K562 (cell line): ENCODE results near the gene SPTLC3. TPM values are rescaled to one million over a fixed set of nuclear protein-coding genes. Genes with fewer than 3 reads are reported as not detected.

ENCODE experiments used
- ATAC-seq: fragments of 200-7000 bp; cut with Tn5 transposase; 3 replicates; pipeline ENCODE4 v1.9.1; 2020; ENCODE audit warnings: moderate library complexity
- BruUV-seq: library from RNA; stranded (reverse); fragments of 400-500 nt; replicated peaks from 2 replicates; lab custom pipeline; 2021; lab: Mats Ljungman, UMichigan
- CTCF ChIA-PET: fragments of 300-600 bp; formaldehyde crosslinking; extraction: SDS; loops from one replicate; lab custom pipeline; 2021; ENCODE audit warnings: low intra/inter-chr PET ratio; lab: Yijun Ruan, JAX
- POLR2A ChIA-PET: fragments of 300-600, 350-650 bp; sonication (Branson Sonifier 250); formaldehyde crosslinking; extraction: SDS; loops from one replicate; lab custom pipeline; 2021; ENCODE audit warnings: antibody characterized with exemption, inconsistent platforms; lab: Yijun Ruan, JAX
- DNase-seq, 4 experiments: peaks; one replicate each; pipeline versions ENCODE4 v3.0.0 to v3.0.0-alpha.2; 2011 to 2018; ENCODE audit warnings: low spot score in 3 of 4, mixed read lengths in 3 of 4; ENCODE audit errors: extremely low read depth in 1 of 4
- FAIRE-seq: peaks from 2 replicates; lab custom pipeline; 2011; peaks lifted over from hg19 to GRCh38; lab: Jason Lieb, UNC
- H2AFZ ChIP-seq: 2 replicates; pipeline ENCODE4 v1.6.0; 2011; ENCODE audit warnings: low read depth, low read length, control low read depth, inconsistent platforms
- H3K27ac ChIP-seq: fragments of 200-600 bp; 3 replicates; pipeline ENCODE4 v1.8.0; 2011; ENCODE audit warnings: low read depth, mild to moderate bottlenecking, control low read depth, inconsistent platforms, low read length, moderate library complexity, mixed read lengths; ENCODE audit errors: extremely low read depth
- H3K27me3 ChIP-seq, 2 experiments: fragments of 300-600 bp in 1 of 2; 2 replicates in 1 of 2; 3 replicates in 1 of 2; pipeline versions ENCODE4 v1.6.0 to v1.8.0; 2011; ENCODE audit warnings: inconsistent platforms in 2 of 2, low read length in 2 of 2, mild to moderate bottlenecking in 1 of 2, mixed read lengths in 1 of 2, moderate library complexity in 1 of 2; ENCODE audit not compliant: control insufficient read depth in 2 of 2, insufficient read depth in 2 of 2
- H3K36me3 ChIP-seq: fragments of 300-600 bp; 3 replicates; pipeline ENCODE4 v1.8.0; 2011; ENCODE audit warnings: mild to moderate bottlenecking, low read length, inconsistent platforms; ENCODE audit not compliant: control insufficient read depth, insufficient read depth
- H3K4me1 ChIP-seq, 2 experiments: fragments of 200-600 bp in 1 of 2; replicated peaks in 1 of 2; 2 replicates in 1 of 2; 3 replicates in 1 of 2; pipeline versions ENCODE4 v1.5.1 to v1.8.0; 2011; ENCODE audit warnings: inconsistent platforms in 2 of 2, low read length in 2 of 2, mild to moderate bottlenecking in 1 of 2, mixed read lengths in 1 of 2, moderate library complexity in 1 of 2; ENCODE audit not compliant: control insufficient read depth in 2 of 2, insufficient read depth in 2 of 2
- H3K4me2 ChIP-seq: 2 replicates; pipeline ENCODE4 v1.6.1; 2011; ENCODE audit warnings: low read length, control low read depth, inconsistent platforms, mixed read lengths; ENCODE audit not compliant: insufficient read depth
- H3K4me3 ChIP-seq: fragments of 200-600 bp; sonication (generic), shearing (Covaris generic); 2 replicates; pipeline ENCODE4 v1.5.1; 2016; ENCODE audit warnings: control low read depth, inconsistent platforms
- H3K79me2 ChIP-seq: fragments of 200-600 bp; 3 replicates; pipeline ENCODE4 v1.8.0; 2011; ENCODE audit warnings: low read length, inconsistent platforms; ENCODE audit not compliant: control insufficient read depth, insufficient read depth
- H3K9ac ChIP-seq, 2 experiments: 2 replicates each; pipeline versions ENCODE4 v1.6.0 to v1.6.1; 2011; ENCODE audit warnings: low read depth in 2 of 2, low read length in 2 of 2, control low read depth in 1 of 2, inconsistent platforms in 1 of 2, mild to moderate bottlenecking in 1 of 2, mixed read lengths in 1 of 2; ENCODE audit not compliant: insufficient read depth in 1 of 2
- H3K9me1 ChIP-seq: one replicate; pipeline ENCODE4 v1.6.0; 2011; ENCODE audit warnings: inconsistent platforms, mild to moderate bottlenecking, low read length, moderate library complexity; ENCODE audit not compliant: control insufficient read depth, insufficient read depth
- H3K9me3 ChIP-seq: replicated peaks from 2 replicates; pipeline ENCODE4 v1.5.1; 2011; ENCODE audit warnings: low read depth, low read length, inconsistent platforms; ENCODE audit not compliant: control insufficient read depth, insufficient read depth
- H4K20me1 ChIP-seq: replicated peaks from 2 replicates; pipeline ENCODE4 v1.6.1; 2011; ENCODE audit warnings: low read length, inconsistent platforms, mixed read lengths; ENCODE audit not compliant: control insufficient read depth, insufficient read depth
- KLF6 ChIP-seq: fragments of 250-450 bp; sonication (Bioruptor Pico); IDR thresholded peaks from 2 replicates; pipeline ENCODE4 v1.4.0; 2020; ENCODE audit warnings: mild to moderate bottlenecking, moderate library complexity, borderline replicate concordance
- NRF1 ChIP-seq, 2 experiments: fragments of 450-650 bp; IDR thresholded peaks in 1 of 2; conservative IDR thresholded peaks in 1 of 2; 2 replicates each; pipeline ENCODE4 v1.6.1; 2014; ENCODE audit warnings: mild to moderate bottlenecking in 2 of 2
- PCBP2 ChIP-seq: fragments of 200-400 bp; formaldehyde crosslinking; IDR thresholded peaks from 2 replicates; pipeline ENCODE4 v1.6.1; 2018; ENCODE audit warnings: low read length, low read depth, mild to moderate bottlenecking, moderate library complexity; ENCODE audit not compliant: poor library complexity, severe bottlenecking
- RBM17 ChIP-seq: fragments of 200-400 bp; formaldehyde crosslinking; IDR thresholded peaks from 2 replicates; pipeline ENCODE4 v1.6.1; 2017; ENCODE audit warnings: low read depth, mild to moderate bottlenecking, low read length, borderline replicate concordance
- TFAM ChIP-seq: fragments of 250-450 bp; sonication (Bioruptor Pico); conservative IDR thresholded peaks from 2 replicates; pipeline ENCODE4 v1.5.0; 2021; ENCODE audit warnings: mild to moderate bottlenecking, moderate library complexity
- ZC3H8 ChIP-seq: fragments of 450-650 bp; IDR thresholded peaks from 2 replicates; pipeline ENCODE4 v1.6.1; 2017
- WGBS: fragments of 100-300 bp; shearing (Covaris generic); methylation state at CpG from one replicate; pipeline ENCODE4 v1.1.6; 2016; ENCODE audit warnings: low coverage, mixed read lengths; ENCODE audit not compliant: insufficient coverage; ENCODE audit errors: missing lambda C conversion rate; 5-methylcytosine and 5-hydroxymethylcytosine counted together
- in situ Hi-C: fragments of 300-500 bp; cut with MboI; formaldehyde crosslinking; loops from 4 replicates; pipeline ENCODE4 v1.15.0; 2018; ENCODE audit warnings: inconsistent platforms, mixed read lengths
- intact Hi-C: fragments of 100-400 bp; cut with micrococcal nuclease; formaldehyde crosslinking; loops from 2 replicates; pipeline ENCODE4 v1.14.2; 2022
- polyA plus RNA-seq, 8 experiments: library from polyadenylated mRNA; depleted of rRNA in 4 of 8; stranded (reverse) in 5 of 8; unstranded in 3 of 8; fragments of >200 nt; fragmentation: Nextera tagmentation in 2 of 8; fragmentation: Illumina TruSeq in 1 of 8; extraction: Ambion mirVana in 2 of 8; extraction: Trizol in 1 of 8; gene quantifications; 2 replicates each; pipeline versions ENCODE4 v1.2.1 to v1.2.3, GENCODE V29; 2011 to 2014; ENCODE audit warnings: inconsistent platforms in 1 of 8, missing spikeins in 1 of 8
- total RNA-seq, 7 experiments: library from RNA; depleted of rRNA in 6 of 7; stranded (reverse); fragments of >200 nt in 6 of 7; fragmentation: Illumina TruSeq in 2 of 7; extraction: Trizol in 2 of 7; gene quantifications; 2 replicates each; pipeline versions ENCODE4 v1.2.1 to v1.2.3, GENCODE V29; 2011 to 2021; ENCODE audit warnings: low replicate concordance in 1 of 7

Gene SPTLC3
- total and polyA plus RNA-seq, 9 of the 15 experiments (the other 6 are each of a cell fraction or from before 2014, with no cell fraction given) = not detected

DNA sequence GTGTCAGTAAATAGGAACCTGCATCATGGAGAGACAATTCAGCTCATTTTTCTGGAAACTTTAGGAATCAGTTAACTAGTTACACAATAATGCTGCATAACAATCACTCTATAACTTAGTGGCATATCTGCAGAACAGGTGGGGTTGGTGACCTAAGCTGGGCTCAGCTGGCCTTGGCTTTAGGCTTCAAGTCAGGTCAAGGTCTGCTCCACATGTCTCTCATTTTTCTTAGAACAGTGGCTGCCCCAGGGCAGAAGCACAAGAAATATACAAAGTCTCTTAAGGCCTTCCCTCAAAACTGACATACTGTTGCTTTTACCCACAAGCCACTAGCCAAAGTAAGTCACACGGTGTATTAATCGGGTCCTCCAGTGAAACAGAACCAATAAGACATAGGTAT, 198.2 kb downstream of the SPTLC3 start:
- BruUV-seq = no TSS peak
- Histone ChIP-seq H3K4me1 (no peaks in the 10 kb centered on the region), H3K36me3 (no peaks in the 10 kb centered on the region), H3K27me3 (no peaks in the 10 kb centered on the region), H3K4me3 (no peak overlapping the region), H3K27ac (no peak overlapping the region), H3K4me2 (no peak overlapping the region), H3K9me3 (no peaks in the 10 kb centered on the region), H2AFZ (no peak overlapping the region), H4K20me1 (no peaks in the 10 kb centered on the region), H3K9me1 (no peaks in the 10 kb centered on the region), H3K9ac (no peak overlapping the region), H3K79me2 (no peaks in the 10 kb centered on the region)
- CTCF ChIA-PET = no interaction called here
- TF ChIP-seq KLF6 (CRISPR knock-in tag) (no peak), TFAM (CRISPR knock-in tag) (no peak), NRF1 (conservative IDR thresholded peaks at IDR 0.05 in 1 of 2, IDR thresholded peaks at IDR 0.05 in 1 of 2) (no peak), PCBP2 (no peak), RBM17 (no peak), ZC3H8 (no peak)
- in situ Hi-C loops (no loop called here), intact Hi-C loops (no loop called here)
- WGBS = 0% methylated on average over 2 of the region's 2 CpGs
- POLR2A ChIA-PET = no interaction called here
- FAIRE-seq = no peak
- no peak for ATAC-seq
- DNase-seq = no peak
